Smooth muscle cell of trachea (primary cell): ENCODE measurements around the gene CCL8. TPM values are rescaled to one million over a fixed set of nuclear protein-coding genes. Genes with fewer than 3 reads are reported as not detected.

Experiments
- total RNA-seq: library from RNA; depleted of rRNA; stranded (reverse); fragments of >200 nt; gene quantifications from 2 replicates; pipeline ENCODE4 v1.2.1, GENCODE V29; 2014

Gene CCL8
- 1.2 TPM in 1 of 2 replicates, not detected in the other for total RNA-seq

GRCh38 chr17:34319039-34319483 is at the start of gene CCL8:
Gene CCL8, plus strand, starts transcription at chr17:34319435. Its CDS starts 67 bp downstream, at chr17:34319502.

GRCh38 chr17:34269969-34270368 is 49.3 kb upstream of the CCL8 start, which contains the start of gene CCL7:
Gene CCL7, plus strand, starts transcription at chr17:34270221. Its CDS starts 70 bp downstream, at chr17:34270291.

GRCh38 chr17:34285286-34285792 is 33.9 kb upstream of the CCL8 start, which contains the start of gene CCL11:
Gene CCL11, plus strand, starts transcription at chr17:34285742. Its CDS starts 67 bp downstream, at chr17:34285809.

GRCh38 chr17:34356194-34356593 is 37.0 kb downstream of the CCL8 start, which contains the start of gene CCL13:
Gene CCL13, plus strand, starts transcription at chr17:34356480. Its CDS starts 47 bp downstream, at chr17:34356527.

GRCh38 chr17:34363183-34363661 is 44.0 kb downstream of the CCL8 start, which contains the start of gene CCL1:
Gene CCL1, minus strand, starts transcription at chr17:34363233. Its CDS starts 72 bp downstream, at chr17:34363161.

Other genes with a start within 250 kb of the CCL8 start
- 2.3 and 50.4 TPM in 2 replicates for gene CCL2, start 64.2 kb upstream of the CCL8 start, total RNA-seq
- gene CCL7, start 49.2 kb upstream of the CCL8 start, total RNA-seq, result 1.7 TPM in 1 of 2 replicates, not detected in the other
- gene CCL11, start 33.7 kb upstream of the CCL8 start, total RNA-seq, result 1.7 TPM in 1 of 2 replicates, not detected in the other
- gene CCL13, start 37.0 kb downstream of the CCL8 start, total RNA-seq, result 1.8 TPM in 1 of 2 replicates, not detected in the other
- not detected in 2 replicates for gene CCL1, start 43.8 kb downstream of the CCL8 start, total RNA-seq